ENCODE measurements around the gene OVAAL. TPM values are rescaled to one million over a fixed set of nuclear protein-coding genes. Genes with fewer than 3 reads are reported as not detected.

The OVAAL gene
- total RNA-seq, 1 donor from 2014 or later, result not detected

DNA sequence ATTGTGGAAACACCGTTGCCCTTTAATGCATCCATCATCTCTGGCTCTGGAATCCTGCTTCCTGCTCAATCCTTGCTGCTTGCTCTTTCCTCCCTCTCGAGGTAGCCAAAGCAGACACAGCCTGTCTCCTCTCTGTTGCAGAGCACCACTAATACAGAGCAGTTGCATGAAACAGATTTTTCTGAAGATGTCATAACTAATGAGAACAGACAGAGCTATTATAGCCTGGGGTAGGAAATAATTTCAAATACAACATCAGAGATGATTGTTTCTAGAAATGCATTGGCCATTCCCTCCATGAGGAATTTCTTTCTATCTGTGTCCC is 33.1 kb upstream of the OVAAL start:
- H3K4me3 Mint-ChIP-seq, result no peak overlapping the region
- H3K27ac Mint-ChIP-seq (ENCODE audit: unreplicated experiment), result no peak overlapping the region
- peaks cover 10% of the 10 kb centered on the region for H3K4me1 Mint-ChIP-seq
- DNase-seq (ENCODE audit: low read depth, low spot score), result no peak
- TF ChIP-seq, protein P1, sequence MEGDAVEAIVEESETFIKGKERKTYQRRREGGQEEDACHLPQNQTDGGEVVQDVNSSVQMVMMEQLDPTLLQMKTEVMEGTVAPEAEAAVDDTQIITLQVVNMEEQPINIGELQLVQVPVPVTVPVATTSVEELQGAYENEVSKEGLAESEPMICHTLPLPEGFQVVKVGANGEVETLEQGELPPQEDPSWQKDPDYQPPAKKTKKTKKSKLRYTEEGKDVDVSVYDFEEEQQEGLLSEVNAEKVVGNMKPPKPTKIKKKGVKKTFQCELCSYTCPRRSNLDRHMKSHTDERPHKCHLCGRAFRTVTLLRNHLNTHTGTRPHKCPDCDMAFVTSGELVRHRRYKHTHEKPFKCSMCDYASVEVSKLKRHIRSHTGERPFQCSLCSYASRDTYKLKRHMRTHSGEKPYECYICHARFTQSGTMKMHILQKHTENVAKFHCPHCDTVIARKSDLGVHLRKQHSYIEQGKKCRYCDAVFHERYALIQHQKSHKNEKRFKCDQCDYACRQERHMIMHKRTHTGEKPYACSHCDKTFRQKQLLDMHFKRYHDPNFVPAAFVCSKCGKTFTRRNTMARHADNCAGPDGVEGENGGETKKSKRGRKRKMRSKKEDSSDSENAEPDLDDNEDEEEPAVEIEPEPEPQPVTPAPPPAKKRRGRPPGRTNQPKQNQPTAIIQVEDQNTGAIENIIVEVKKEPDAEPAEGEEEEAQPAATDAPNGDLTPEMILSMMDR (conservative IDR thresholded peaks at IDR 0.05), result no peak
- no peaks in the 10 kb centered on the region for H3K9me3 Mint-ChIP-seq
- no peaks in the 10 kb centered on the region for H3K27me3 Mint-ChIP-seq (ENCODE audit: low read depth)
- no peaks in the 10 kb centered on the region for H3K36me3 Mint-ChIP-seq (ENCODE audit: low read depth)

DNA sequence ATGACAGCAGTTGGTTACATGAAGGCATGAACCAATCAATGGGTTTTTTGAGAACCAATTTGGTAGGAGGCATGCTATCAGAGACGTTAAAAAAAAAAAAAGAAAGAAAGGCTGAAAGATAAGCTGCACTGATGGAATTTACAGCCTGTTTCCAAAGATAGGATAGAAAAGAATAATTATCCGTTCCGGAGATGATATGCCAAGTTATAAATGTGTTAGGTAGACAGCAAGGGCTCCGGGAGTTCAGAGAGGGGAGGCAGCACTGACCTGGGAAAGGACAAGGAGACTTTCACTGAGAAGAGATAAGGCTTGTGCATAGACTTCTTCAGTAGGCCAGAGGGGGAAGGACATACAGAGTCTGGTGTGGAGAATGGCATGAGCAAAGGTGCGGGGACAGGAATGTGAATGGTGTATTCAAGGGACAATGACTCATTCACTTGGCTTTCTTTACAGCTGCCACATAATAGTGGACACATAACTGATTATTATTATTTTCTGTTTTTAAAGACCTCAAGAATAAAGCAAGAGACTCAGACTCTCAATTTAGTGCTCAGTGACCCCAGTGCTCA is 31.6 kb upstream of the OVAAL start:
- TF ChIP-seq, protein P1 (conservative IDR thresholded peaks at IDR 0.05), result no peak
- peaks cover 10% of the 10 kb centered on the region for H3K4me1 Mint-ChIP-seq
- H3K27ac Mint-ChIP-seq (ENCODE audit: unreplicated experiment), result no peak overlapping the region
- no peaks in the 10 kb centered on the region for H3K36me3 Mint-ChIP-seq (ENCODE audit: low read depth)
- no peaks in the 10 kb centered on the region for H3K9me3 Mint-ChIP-seq
- DNase-seq (ENCODE audit: low read depth, low spot score), result no peak
- no peak overlapping the region for H3K4me3 Mint-ChIP-seq
- H3K27me3 Mint-ChIP-seq (ENCODE audit: low read depth), result no peaks in the 10 kb centered on the region

DNA sequence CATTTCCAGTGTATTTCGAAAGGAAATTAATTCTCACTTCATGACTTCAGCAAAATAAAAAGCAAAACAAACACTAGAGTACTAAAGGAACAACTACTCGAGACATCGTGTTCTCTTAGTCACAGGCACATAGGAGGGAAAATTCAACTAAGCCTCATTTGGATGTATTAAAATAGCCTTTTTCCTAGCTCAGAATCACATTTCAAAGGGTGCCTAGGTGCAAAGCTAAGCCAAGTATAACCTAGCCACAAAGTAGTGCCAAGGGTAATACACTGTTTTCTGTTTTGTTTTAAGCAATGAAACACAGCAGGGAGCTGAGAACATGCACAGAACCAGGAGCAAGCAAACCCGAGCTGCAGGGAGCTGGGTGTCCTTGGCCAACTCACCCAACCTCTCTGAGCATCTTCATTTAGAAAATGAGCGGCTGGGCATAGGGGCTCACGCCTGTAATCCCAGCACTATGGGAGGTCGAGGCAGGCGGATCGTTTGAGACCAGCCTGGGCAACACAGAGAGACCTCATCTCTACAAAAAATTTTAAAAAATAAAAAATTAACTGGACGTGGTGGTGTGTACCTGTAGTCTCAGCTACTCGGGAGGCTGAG is 29.8 kb upstream of the OVAAL start:
- H3K4me1 Mint-ChIP-seq, result peaks cover 23% of the 10 kb centered on the region
- TF ChIP-seq, protein P1 (conservative IDR thresholded peaks at IDR 0.05), result no peak
- no peaks in the 10 kb centered on the region for H3K9me3 Mint-ChIP-seq
- no peak overlapping the region for H3K4me3 Mint-ChIP-seq
- no peak overlapping the region for H3K27ac Mint-ChIP-seq (ENCODE audit: unreplicated experiment)
- no peak for DNase-seq (ENCODE audit: low read depth, low spot score)
- no peaks in the 10 kb centered on the region for H3K36me3 Mint-ChIP-seq (ENCODE audit: low read depth)
- no peaks in the 10 kb centered on the region for H3K27me3 Mint-ChIP-seq (ENCODE audit: low read depth)

DNA sequence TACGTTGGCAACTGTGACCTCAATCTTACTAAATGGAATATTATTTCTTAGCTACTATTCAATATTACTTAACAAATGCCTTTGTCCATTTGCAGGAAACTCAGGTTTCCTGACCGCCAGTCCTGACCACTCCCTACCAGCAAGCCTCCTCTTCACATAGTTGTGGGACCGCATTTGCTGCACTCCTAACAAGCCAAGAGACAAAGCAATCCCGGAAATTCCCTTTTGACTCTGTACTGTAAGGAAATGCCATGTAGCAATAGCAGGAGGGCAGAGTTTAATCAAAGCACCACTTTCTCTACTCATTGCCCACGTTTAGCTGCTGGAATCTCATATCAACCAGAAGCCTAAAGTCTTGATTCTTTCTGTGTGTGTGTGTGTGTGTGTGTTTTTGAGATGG is 28.3 kb upstream of the OVAAL start:
- Mint-ChIP-seq H3K4me3 (no peak overlapping the region), H3K27ac (ENCODE audit: unreplicated experiment) (no peak overlapping the region), H3K4me1 (peaks cover 23% of the 10 kb centered on the region), H3K9me3 (no peaks in the 10 kb centered on the region), H3K36me3 (ENCODE audit: low read depth) (no peaks in the 10 kb centered on the region), H3K27me3 (ENCODE audit: low read depth) (no peaks in the 10 kb centered on the region)
- TF ChIP-seq, protein P1 (conservative IDR thresholded peaks at IDR 0.05), result no peak
- no peak for DNase-seq (ENCODE audit: low read depth, low spot score)

DNA sequence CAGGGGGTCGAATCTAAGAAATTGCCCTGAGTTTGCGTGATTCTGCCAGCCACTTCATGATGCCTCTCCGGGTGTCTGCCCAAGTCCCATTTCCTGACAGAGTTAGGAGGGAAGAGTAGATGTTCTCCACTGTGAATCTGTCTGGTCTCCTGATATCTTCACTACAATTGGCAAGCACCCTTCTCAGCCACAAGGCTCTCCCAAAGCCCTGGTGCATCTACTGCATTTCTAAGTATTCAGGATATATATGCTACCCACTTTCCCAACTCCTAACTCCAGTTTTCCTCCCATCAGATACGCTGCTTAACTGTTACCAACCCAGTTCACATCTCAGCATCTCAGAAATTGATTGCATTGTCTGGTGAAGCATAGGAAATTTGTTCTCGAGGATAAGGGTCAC is 25.9 kb upstream of the OVAAL start:
- H3K27ac Mint-ChIP-seq (ENCODE audit: unreplicated experiment), result no peak overlapping the region
- no peak for DNase-seq (ENCODE audit: low read depth, low spot score)
- TF ChIP-seq, protein P1 (conservative IDR thresholded peaks at IDR 0.05), result no peak
- no peaks in the 10 kb centered on the region for H3K9me3 Mint-ChIP-seq
- H3K27me3 Mint-ChIP-seq (ENCODE audit: low read depth), result no peaks in the 10 kb centered on the region
- no peak overlapping the region for H3K4me3 Mint-ChIP-seq
- H3K4me1 Mint-ChIP-seq, result peaks cover 16% of the 10 kb centered on the region
- H3K36me3 Mint-ChIP-seq (ENCODE audit: low read depth), result no peaks in the 10 kb centered on the region

Measured in neural crest cell (in vitro differentiated cells).